ENCODE data around the gene IFNK.

IFNK gene

DNA sequence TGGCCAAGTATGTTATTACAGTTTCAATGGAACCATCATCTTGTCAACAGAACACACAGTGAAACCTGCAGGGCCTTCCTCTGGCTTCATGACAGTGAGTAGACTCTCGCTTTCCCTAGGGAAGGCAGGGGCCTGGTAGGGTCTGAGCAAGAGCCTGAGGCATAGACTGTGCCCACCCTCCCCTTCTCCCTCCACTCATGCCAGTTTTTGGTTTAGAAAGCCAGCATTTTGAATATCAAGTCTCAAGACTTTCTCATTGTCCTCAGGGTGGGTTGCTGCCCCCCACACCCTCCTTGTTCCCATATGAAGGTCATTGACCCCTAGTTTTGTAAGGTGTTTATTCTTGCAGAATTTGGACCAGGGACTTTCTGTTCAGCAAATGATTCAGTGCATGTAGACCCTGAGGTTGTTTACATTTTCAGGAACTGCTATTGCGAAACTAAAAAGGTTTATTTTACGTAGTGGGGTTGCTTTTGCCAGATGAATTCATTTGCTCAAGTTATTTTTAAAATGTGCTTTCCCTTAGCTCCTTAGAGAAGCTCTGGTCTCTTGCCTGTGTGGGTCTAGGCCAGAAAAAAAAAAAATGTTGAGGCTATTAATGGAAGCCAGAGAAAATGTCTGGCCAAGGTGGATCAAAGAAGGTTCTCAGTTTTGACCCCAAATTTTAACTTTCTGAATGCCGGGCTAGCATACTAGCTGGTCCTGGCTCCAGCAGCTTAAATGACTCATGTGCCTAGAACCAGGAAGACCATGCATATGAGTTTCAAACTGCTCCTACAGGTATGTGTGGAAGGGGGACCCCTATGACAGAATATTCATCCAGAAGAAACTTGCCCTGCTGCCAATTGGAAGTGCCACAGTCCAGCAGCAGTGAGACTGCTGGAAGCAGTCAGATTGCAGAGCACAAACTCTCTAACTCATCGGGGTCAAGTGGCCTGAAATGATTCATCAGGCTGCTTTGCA lies 15.7 kb downstream of the IFNK start (continued):
- no peak for TF ChIP-seq ZNF311 (tag by site-specific recombination; IDR thresholded peaks at IDR 0.05; ENCODE audit: borderline replicate concordance)
- no peak for TF ChIP-seq KLF8 (tag by site-specific recombination; IDR thresholded peaks at IDR 0.05)
- no peak for TF ChIP-seq ZXDB (tag by site-specific recombination; IDR thresholded peaks at IDR 0.05)
- TF ChIP-seq ZNF514 (tag by site-specific recombination; IDR thresholded peaks at IDR 0.05): no peak
- TF ChIP-seq, protein P1, sequence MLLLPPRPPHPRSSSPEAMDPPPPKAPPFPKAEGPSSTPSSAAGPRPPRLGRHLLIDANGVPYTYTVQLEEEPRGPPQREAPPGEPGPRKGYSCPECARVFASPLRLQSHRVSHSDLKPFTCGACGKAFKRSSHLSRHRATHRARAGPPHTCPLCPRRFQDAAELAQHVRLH (tag by site-specific recombination; IDR thresholded peaks at IDR 0.05): no peak

DNA sequence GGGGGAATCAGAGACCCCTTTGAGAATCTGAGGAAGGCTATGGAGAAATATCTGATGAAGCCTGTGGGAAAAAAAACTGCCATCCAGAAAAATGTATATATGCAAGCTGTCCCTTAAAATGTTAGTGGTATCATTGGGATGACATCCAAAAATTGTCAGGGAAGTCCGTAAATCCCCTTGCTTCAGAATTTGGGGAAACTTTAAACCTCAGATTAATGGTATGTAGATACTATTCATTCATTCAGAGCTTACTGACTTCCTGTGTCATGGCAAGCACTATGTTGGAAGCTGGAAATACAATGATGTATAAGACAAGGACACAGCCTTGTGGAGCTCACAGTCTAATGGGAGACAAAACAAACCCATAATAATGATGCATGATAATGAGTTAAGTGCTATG lies 16.4 kb downstream of the IFNK start:
- H3K4me3 ChIP-seq (ENCODE audit: low read depth, low read length): no peak overlapping the region
- POLR2A ChIA-PET: no interaction called here
- CTCF ChIA-PET: interaction anchor here (0.9 to 2.6 kb wide), 5 partner anchors 8 to 208 kb away, joined by 3 to 14 read pairs (median 3); partner anchors contain the start of gene MOB3B
- peaks cover 11% of the 10 kb centered on the region; the same call in 1 of the 2 replicates for H3K4me1 ChIP-seq (ENCODE audit: control insufficient read depth, insufficient read depth, low read length)
- no peak overlapping the region for H3K27ac ChIP-seq (ENCODE audit: extremely low read depth, low read depth, low read length)
- no peaks in the 10 kb centered on the region for H3K9me3 ChIP-seq (ENCODE audit: control insufficient read depth, insufficient read depth, low read depth, low read length)
- no peak for TF ChIP-seq OVOL3 (tag by site-specific recombination; IDR thresholded peaks at IDR 0.05)
- TF ChIP-seq ZNF621 (tag by site-specific recombination; IDR thresholded peaks at IDR 0.05): no peak
- TF ChIP-seq ZNF292 (tag by site-specific recombination; IDR thresholded peaks at IDR 0.05; ENCODE audit: borderline replicate concordance, low read depth): no peak
- no peak for TF ChIP-seq ZNF2 (tag by site-specific recombination; IDR thresholded peaks at IDR 0.05)
- TF ChIP-seq SALL2 (tag by site-specific recombination; IDR thresholded peaks at IDR 0.05; ENCODE audit: borderline replicate concordance): no peak
- no peak for TF ChIP-seq ZNF571 (tag by site-specific recombination; IDR thresholded peaks at IDR 0.05)
- TF ChIP-seq ZBTB20 (tag by site-specific recombination; IDR thresholded peaks at IDR 0.05): no peak
- TF ChIP-seq ZNF707 (tag by site-specific recombination; IDR thresholded peaks at IDR 0.05): no peak
- TF ChIP-seq REPIN1 (tag by site-specific recombination; IDR thresholded peaks at IDR 0.05; ENCODE audit: low read depth): no peak
- no peak for TF ChIP-seq ZNF549 (tag by site-specific recombination; IDR thresholded peaks at IDR 0.05)
- no peak for TF ChIP-seq ZBTB21 (tag by site-specific recombination; IDR thresholded peaks at IDR 0.05)
- no peak for TF ChIP-seq ZNF146 (tag by site-specific recombination; IDR thresholded peaks at IDR 0.05)
- no peak for TF ChIP-seq ZNF155 (tag by site-specific recombination; IDR thresholded peaks at IDR 0.05)
- TF ChIP-seq, protein P2, sequence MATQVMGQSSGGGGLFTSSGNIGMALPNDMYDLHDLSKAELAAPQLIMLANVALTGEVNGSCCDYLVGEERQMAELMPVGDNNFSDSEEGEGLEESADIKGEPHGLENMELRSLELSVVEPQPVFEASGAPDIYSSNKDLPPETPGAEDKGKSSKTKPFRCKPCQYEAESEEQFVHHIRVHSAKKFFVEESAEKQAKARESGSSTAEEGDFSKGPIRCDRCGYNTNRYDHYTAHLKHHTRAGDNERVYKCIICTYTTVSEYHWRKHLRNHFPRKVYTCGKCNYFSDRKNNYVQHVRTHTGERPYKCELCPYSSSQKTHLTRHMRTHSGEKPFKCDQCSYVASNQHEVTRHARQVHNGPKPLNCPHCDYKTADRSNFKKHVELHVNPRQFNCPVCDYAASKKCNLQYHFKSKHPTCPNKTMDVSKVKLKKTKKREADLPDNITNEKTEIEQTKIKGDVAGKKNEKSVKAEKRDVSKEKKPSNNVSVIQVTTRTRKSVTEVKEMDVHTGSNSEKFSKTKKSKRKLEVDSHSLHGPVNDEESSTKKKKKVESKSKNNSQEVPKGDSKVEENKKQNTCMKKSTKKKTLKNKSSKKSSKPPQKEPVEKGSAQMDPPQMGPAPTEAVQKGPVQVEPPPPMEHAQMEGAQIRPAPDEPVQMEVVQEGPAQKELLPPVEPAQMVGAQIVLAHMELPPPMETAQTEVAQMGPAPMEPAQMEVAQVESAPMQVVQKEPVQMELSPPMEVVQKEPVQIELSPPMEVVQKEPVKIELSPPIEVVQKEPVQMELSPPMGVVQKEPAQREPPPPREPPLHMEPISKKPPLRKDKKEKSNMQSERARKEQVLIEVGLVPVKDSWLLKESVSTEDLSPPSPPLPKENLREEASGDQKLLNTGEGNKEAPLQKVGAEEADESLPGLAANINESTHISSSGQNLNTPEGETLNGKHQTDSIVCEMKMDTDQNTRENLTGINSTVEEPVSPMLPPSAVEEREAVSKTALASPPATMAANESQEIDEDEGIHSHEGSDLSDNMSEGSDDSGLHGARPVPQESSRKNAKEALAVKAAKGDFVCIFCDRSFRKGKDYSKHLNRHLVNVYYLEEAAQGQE (tag by site-specific recombination; IDR thresholded peaks at IDR 0.05): no peak
- TF ChIP-seq, protein P3, sequence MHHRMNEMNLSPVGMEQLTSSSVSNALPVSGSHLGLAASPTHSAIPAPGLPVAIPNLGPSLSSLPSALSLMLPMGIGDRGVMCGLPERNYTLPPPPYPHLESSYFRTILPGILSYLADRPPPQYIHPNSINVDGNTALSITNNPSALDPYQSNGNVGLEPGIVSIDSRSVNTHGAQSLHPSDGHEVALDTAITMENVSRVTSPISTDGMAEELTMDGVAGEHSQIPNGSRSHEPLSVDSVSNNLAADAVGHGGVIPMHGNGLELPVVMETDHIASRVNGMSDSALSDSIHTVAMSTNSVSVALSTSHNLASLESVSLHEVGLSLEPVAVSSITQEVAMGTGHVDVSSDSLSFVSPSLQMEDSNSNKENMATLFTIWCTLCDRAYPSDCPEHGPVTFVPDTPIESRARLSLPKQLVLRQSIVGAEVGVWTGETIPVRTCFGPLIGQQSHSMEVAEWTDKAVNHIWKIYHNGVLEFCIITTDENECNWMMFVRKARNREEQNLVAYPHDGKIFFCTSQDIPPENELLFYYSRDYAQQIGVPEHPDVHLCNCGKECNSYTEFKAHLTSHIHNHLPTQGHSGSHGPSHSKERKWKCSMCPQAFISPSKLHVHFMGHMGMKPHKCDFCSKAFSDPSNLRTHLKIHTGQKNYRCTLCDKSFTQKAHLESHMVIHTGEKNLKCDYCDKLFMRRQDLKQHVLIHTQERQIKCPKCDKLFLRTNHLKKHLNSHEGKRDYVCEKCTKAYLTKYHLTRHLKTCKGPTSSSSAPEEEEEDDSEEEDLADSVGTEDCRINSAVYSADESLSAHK (tag by site-specific recombination; IDR thresholded peaks at IDR 0.05): no peak
- no peak for TF ChIP-seq ZNF510 (tag by site-specific recombination; IDR thresholded peaks at IDR 0.05; ENCODE audit: insufficient replicate concordance)
- TF ChIP-seq TRIM28 (IDR thresholded peaks at IDR 0.05; ENCODE audit: borderline replicate concordance, low read length): no peak
- TF ChIP-seq ZNF174 (tag by site-specific recombination; IDR thresholded peaks at IDR 0.05): no peak
- TF ChIP-seq, protein P4, sequence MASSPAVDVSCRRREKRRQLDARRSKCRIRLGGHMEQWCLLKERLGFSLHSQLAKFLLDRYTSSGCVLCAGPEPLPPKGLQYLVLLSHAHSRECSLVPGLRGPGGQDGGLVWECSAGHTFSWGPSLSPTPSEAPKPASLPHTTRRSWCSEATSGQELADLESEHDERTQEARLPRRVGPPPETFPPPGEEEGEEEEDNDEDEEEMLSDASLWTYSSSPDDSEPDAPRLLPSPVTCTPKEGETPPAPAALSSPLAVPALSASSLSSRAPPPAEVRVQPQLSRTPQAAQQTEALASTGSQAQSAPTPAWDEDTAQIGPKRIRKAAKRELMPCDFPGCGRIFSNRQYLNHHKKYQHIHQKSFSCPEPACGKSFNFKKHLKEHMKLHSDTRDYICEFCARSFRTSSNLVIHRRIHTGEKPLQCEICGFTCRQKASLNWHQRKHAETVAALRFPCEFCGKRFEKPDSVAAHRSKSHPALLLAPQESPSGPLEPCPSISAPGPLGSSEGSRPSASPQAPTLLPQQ (tag by site-specific recombination; IDR thresholded peaks at IDR 0.05): no peak
- peaks cover 0 to 3% of the 10 kb centered on the region in 2 experiments; a peak in 1 of 3 replicates for H3K36me3 ChIP-seq (ENCODE audit: control insufficient read depth in 2 of 2, insufficient read depth in 1 of 2, low read length in 2 of 2)

Data from HEK293 (cell line).